Prostate gland (tissue), 2 donors: ENCODE results near the gene FLT1.

Source experiments
- POLR2A ChIP-seq: fragments of 450-650 bp; IDR thresholded peaks from one replicate; pipeline ENCODE4 v1.6.1; 2016; ENCODE audit warnings: antibody characterized with exemption, mild to moderate bottlenecking
- POLR2AphosphoS5 ChIP-seq: sonication (generic); formaldehyde crosslinking; IDR thresholded peaks from one replicate; pipeline ENCODE4 v1.6.1; 2017; ENCODE audit warnings: antibody characterized with exemption
- TF ChIP-seq, protein P1 (sequence below), 4 experiments: fragments of 200-600 bp in 2 of 4; fragments of 450-650 bp in 2 of 4; sonication (generic) in 2 of 4; IDR thresholded peaks; 1 replicate in 3 of 4; 2 replicates in 1 of 4; pipeline ENCODE4 v1.5.1; 2016 to 2019; ENCODE audit warnings: antibody characterized with exemption in 4 of 4, mild to moderate bottlenecking in 2 of 4, moderate library complexity in 2 of 4

DNA sequence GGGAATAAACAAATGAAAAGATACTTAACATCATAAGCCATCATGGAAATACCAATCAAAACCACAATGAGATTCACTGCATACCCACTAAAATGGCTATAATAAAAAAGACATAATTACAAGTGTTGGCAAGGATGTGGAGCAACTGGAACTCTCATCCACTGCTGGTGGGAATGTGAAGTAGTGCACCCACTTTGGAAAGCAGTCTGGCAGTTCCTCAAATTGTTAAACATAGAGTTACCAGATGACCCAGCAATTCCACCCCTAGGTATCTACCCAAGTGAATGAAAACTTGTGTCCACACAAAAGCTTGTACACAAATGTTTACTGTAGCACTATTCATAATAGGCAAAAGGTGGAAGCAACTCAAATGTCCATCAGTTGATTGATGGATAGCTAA lies 46.9 kb downstream of the FLT1 start:
- TF ChIP-seq POLR2A (no peak), POLR2AphosphoS5 (no peak)
- TF ChIP-seq, protein P1, sequence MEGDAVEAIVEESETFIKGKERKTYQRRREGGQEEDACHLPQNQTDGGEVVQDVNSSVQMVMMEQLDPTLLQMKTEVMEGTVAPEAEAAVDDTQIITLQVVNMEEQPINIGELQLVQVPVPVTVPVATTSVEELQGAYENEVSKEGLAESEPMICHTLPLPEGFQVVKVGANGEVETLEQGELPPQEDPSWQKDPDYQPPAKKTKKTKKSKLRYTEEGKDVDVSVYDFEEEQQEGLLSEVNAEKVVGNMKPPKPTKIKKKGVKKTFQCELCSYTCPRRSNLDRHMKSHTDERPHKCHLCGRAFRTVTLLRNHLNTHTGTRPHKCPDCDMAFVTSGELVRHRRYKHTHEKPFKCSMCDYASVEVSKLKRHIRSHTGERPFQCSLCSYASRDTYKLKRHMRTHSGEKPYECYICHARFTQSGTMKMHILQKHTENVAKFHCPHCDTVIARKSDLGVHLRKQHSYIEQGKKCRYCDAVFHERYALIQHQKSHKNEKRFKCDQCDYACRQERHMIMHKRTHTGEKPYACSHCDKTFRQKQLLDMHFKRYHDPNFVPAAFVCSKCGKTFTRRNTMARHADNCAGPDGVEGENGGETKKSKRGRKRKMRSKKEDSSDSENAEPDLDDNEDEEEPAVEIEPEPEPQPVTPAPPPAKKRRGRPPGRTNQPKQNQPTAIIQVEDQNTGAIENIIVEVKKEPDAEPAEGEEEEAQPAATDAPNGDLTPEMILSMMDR (IDR thresholded peaks at IDR 0.05), result no peak
